ENCODE results near the gene HSPA5. TPM values are rescaled to one million over a fixed set of nuclear protein-coding genes. Genes with fewer than 3 reads are reported as not detected.
A peak's percentile ranks its signal among the peaks of the same experiment; 100 is the strongest.
"Not testable (repeated sequence)": the region's sequence is repeated elsewhere in the genome, so short reads cannot be mapped to it uniquely, and the experiment has no call there.

Gene HSPA5
- total RNA-seq, 5 donors from 2014 or later (not counting 1 experiment from before 2014, with no cell fraction given) = 105 to 196 (median 118) TPM

GRCh38 chr9:125239631-125240597 is 1.2 kb downstream of the HSPA5 start:
- H3K9me3 ChIP-seq = no peaks in the 10 kb centered on the region
- peak overlapping the region; percentile 93 for H3K27ac ChIP-seq (ENCODE audit: low read length)
- DNase-seq = no peak
- no CpG with 5 or more reads among the region's 8 CpGs for whole genome bisulfite sequencing (ENCODE audit: insufficient coverage)
- ATAC-seq (replicated peaks in 1 of 4) = no peak
- peaks cover 25 to 32% of the 10 kb centered on the region in 2 experiments for H3K4me1 ChIP-seq (ENCODE audit: control insufficient read depth in 1 of 2, extremely low read depth in 1 of 2, insufficient read depth in 2 of 2, low read length in 2 of 2)
- peak overlapping the region; percentile 98 to 99 for H3K27ac Mint-ChIP-seq
- H3K36me3 Mint-ChIP-seq = peaks cover 41% of the 10 kb centered on the region
- no peaks in the 10 kb centered on the region for H3K27me3 Mint-ChIP-seq
- peak overlapping the region; percentile 92 to 100 (median 99) for H3K4me3 Mint-ChIP-seq
- no peaks in the 10 kb centered on the region for H3K27me3 ChIP-seq (replicated peaks in 1 of 2; ENCODE audit: control insufficient read depth in 2 of 2, extremely low read depth in 1 of 2, insufficient read depth in 2 of 2, low read length in 1 of 2)
- ChIA-PET CTCF (interaction anchor here in 1 of 2 donors (0.6 kb wide), 1 partner anchor 23 kb away, joined by 3 read pairs; no protein-coding TSS in a partner anchor), POLR2A (interaction anchor here (0.5 to 0.7 kb wide), 5 partner anchors 12 to 299 kb away, joined by 3 to 11 read pairs (median 5); partner anchors contain the start of gene GOLGA1 (in 1 of the 2))
- peak overlapping the region; percentile 83 to 99 for H3K4me3 ChIP-seq (ENCODE audit: control insufficient read depth in 1 of 2, extremely low read depth in 1 of 2, low read length in 1 of 2)
- H3K36me3 ChIP-seq (ENCODE audit: control insufficient read depth in 2 of 2, extremely low read depth in 1 of 2, insufficient read depth in 1 of 2, low read length in 1 of 2) = peaks cover 4 to 45% of the 10 kb centered on the region in 2 donors
- no peaks in the 10 kb centered on the region for H3K9me3 Mint-ChIP-seq
- peaks cover 56 to 65% (median 59%) of the 10 kb centered on the region in 3 donors for H3K4me1 Mint-ChIP-seq

DNA sequence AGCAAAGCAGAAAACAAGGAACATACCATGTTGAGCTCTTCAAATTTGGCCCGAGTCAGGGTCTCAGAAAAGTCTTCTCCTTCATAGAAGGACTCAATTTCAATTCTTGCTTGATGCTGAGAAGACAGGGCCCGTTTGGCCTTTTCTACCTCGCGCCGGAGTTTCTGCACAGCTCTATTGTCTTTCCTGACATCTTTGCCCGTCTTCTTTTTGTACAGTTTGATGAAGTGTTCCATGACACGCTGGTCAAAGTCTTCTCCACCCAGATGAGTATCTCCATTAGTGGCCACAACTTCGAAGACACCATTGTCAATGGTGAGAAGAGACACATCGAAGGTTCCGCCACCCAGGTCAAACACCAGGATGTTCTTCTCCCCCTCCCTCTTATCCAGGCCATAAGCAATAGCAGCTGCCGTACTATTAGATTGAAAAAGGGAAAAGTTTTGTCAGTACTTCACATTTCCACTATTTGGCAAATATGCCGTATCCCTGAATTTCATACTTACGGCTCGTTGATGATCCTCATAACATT is 2.2 kb downstream of the HSPA5 start:
- Mint-ChIP-seq H3K4me1 (peaks cover 56 to 69% (median 59%) of the 10 kb centered on the region in 3 donors), H3K27me3 (no peaks in the 10 kb centered on the region), H3K4me3 (peak overlapping the region; percentile 92 to 100 (median 99)), H3K9me3 (no peaks in the 10 kb centered on the region), H3K36me3 (peaks cover 43% of the 10 kb centered on the region), H3K27ac (peak overlapping the region; percentile 36 to 83)
- ChIA-PET CTCF (interaction anchor here in 1 of 2 donors (1.0 to 1.2 kb wide), 2 partner anchors 16 to 23 kb away, joined by 3 read pairs; partner anchors contain the start of gene GAPVD1), POLR2A (interaction anchor here in 1 of 2 donors (0.6 to 0.9 kb wide), 2 partner anchors 9 to 28 kb away, joined by 3 read pairs; no protein-coding TSS in a partner anchor)
- H3K4me3 ChIP-seq (ENCODE audit: control insufficient read depth in 1 of 2, extremely low read depth in 1 of 2, low read length in 1 of 2) = peak overlapping the region in 1 of 2 donors; percentile 0
- no peaks in the 10 kb centered on the region for H3K27me3 ChIP-seq (replicated peaks in 1 of 2; ENCODE audit: control insufficient read depth in 2 of 2, extremely low read depth in 1 of 2, insufficient read depth in 2 of 2, low read length in 1 of 2)
- no peak overlapping the region for H3K27ac ChIP-seq (ENCODE audit: low read length)
- no peaks in the 10 kb centered on the region for H3K9me3 ChIP-seq
- peaks cover 4 to 49% of the 10 kb centered on the region in 2 donors for H3K36me3 ChIP-seq (ENCODE audit: control insufficient read depth in 2 of 2, extremely low read depth in 1 of 2, insufficient read depth in 1 of 2, low read length in 1 of 2)
- 76% methylated on average over 5 of the region's 14 CpGs for WGBS (ENCODE audit: insufficient coverage)
- no peak for DNase-seq
- H3K4me1 ChIP-seq (ENCODE audit: control insufficient read depth in 1 of 2, extremely low read depth in 1 of 2, insufficient read depth in 2 of 2, low read length in 2 of 2) = peaks cover 25 to 32% of the 10 kb centered on the region in 2 experiments
- no peak for ATAC-seq (replicated peaks in 1 of 4)

- Histone ChIP-seq H3K36me3 (ENCODE audit: control insufficient read depth in 2 of 2, extremely low read depth in 1 of 2, insufficient read depth in 1 of 2, low read length in 1 of 2) (peaks cover 4 to 52% of the 10 kb centered on the region in 2 donors), H3K4me1 (ENCODE audit: control insufficient read depth in 1 of 2, extremely low read depth in 1 of 2, insufficient read depth in 2 of 2, low read length in 2 of 2) (peaks cover 25 to 32% of the 10 kb centered on the region in 2 experiments), H3K9me3 (no peaks in the 10 kb centered on the region), H3K27me3 (replicated peaks in 1 of 2; ENCODE audit: control insufficient read depth in 2 of 2, extremely low read depth in 1 of 2, insufficient read depth in 2 of 2, low read length in 1 of 2) (no peaks in the 10 kb centered on the region), H3K27ac (ENCODE audit: low read length) (no peak overlapping the region), H3K4me3 (ENCODE audit: control insufficient read depth in 1 of 2, extremely low read depth in 1 of 2, low read length in 1 of 2) (no peak overlapping the region)
- POLR2A ChIA-PET = interaction anchor here (0.5 to 0.9 kb wide), 5 partner anchors 10 to 41 kb away, joined by 3 read pairs; no protein-coding TSS in a partner anchor
- H3K9me3 Mint-ChIP-seq = no peaks in the 10 kb centered on the region
- 79% methylated on average over 4 of the region's 7 CpGs for WGBS (ENCODE audit: insufficient coverage)
- H3K36me3 Mint-ChIP-seq = peaks cover 47% of the 10 kb centered on the region
- CTCF ChIA-PET = interaction anchor here in 1 of 2 donors (1.0 to 1.2 kb wide), 2 partner anchors 17 to 23 kb away, joined by 3 read pairs; partner anchors contain the start of gene GAPVD1
- no peak for ATAC-seq (replicated peaks in 1 of 4)
- peak overlapping the region; percentile 92 to 100 (median 99) for H3K4me3 Mint-ChIP-seq
- no peak for DNase-seq
- no peaks in the 10 kb centered on the region for H3K27me3 Mint-ChIP-seq
- H3K4me1 Mint-ChIP-seq = peaks cover 58 to 69% (median 59%) of the 10 kb centered on the region in 3 donors
- H3K27ac Mint-ChIP-seq = peak overlapping the region; percentile 36 to 83
These were observed 2.8 kb downstream of the HSPA5 start for GRCh38 chr9:125238127-125238914.

GRCh38 chr9:125236520-125237159 is 4.5 kb downstream of the HSPA5 start:
- H3K4me3 ChIP-seq (ENCODE audit: control insufficient read depth in 1 of 2, extremely low read depth in 1 of 2, low read length in 1 of 2); ATAC-seq (replicated peaks in 1 of 4); H3K9me3 Mint-ChIP-seq; H3K27me3 ChIP-seq (replicated peaks in 1 of 2; ENCODE audit: control insufficient read depth in 2 of 2, extremely low read depth in 1 of 2, insufficient read depth in 2 of 2, low read length in 1 of 2); H3K9me3 ChIP-seq; DNase-seq; H3K27ac ChIP-seq (ENCODE audit: low read length); H3K27me3 Mint-ChIP-seq: not testable (repeated sequence)
- CTCF ChIA-PET = interaction anchor here in 1 of 2 donors (0.7 kb wide), 1 partner anchor 138 kb away, joined by 5 read pairs; no protein-coding TSS in a partner anchor
- H3K36me3 ChIP-seq (ENCODE audit: control insufficient read depth in 2 of 2, extremely low read depth in 1 of 2, insufficient read depth in 1 of 2, low read length in 1 of 2) = peaks cover 4 to 58% of the 10 kb centered on the region in 2 donors
- H3K4me1 Mint-ChIP-seq = peaks cover 51 to 61% (median 51%) of the 10 kb centered on the region in 3 donors
- no CpG with 5 or more reads among the region's 5 CpGs for WGBS (ENCODE audit: insufficient coverage)
- H3K4me3 Mint-ChIP-seq = peak overlapping the region; percentile 48 to 99 (median 92)
- H3K36me3 Mint-ChIP-seq = peaks cover 53% of the 10 kb centered on the region
- POLR2A ChIA-PET = interaction anchor here (0.5 to 1.0 kb wide), 5 partner anchors 20 to 466 kb away, joined by 4 to 9 read pairs (median 4); partner anchors contain the start of gene NR6A1 (in 1 of the 2)
- H3K27ac Mint-ChIP-seq = peak overlapping the region; percentile 4 to 50
- H3K4me1 ChIP-seq (ENCODE audit: control insufficient read depth in 1 of 2, extremely low read depth in 1 of 2, insufficient read depth in 2 of 2, low read length in 2 of 2) = peaks cover 25 to 28% of the 10 kb centered on the region in 2 experiments

DNA sequence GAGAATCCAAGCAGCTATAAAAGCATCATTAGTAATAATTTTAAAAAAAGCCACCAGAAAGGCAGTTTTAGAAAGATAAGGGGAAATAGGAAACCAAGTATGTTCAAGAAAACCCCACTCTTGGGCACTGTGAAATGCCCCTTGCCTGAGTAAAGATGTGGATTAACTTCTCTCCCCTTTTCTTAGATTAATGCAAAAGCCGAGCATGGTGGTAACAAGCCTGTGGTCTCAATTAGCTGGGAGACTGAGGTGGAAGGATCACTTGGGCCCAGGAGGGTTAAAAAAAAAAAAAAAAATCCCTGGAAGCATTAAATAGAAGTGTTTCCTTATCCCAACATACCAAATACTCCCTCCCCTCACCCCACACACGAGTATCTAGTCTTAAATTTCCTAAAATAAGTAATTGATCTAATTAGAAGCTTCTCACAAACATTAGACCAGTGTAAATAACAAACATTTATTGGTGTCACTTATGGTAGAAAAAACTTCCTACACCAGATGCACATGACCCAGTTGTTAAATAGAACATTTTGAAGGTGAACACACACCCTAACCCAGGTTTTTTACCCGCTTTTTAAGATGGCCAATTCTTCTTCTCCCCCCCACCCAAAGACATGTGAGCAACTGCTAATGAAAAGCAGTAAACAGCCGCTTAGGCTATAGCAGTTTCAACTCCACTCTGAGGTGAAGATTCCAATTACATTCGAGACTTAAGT is 5.2 kb downstream of the HSPA5 start:
- H3K4me1 ChIP-seq (ENCODE audit: control insufficient read depth in 1 of 2, extremely low read depth in 1 of 2, insufficient read depth in 2 of 2, low read length in 2 of 2) = peaks cover 25 to 28% of the 10 kb centered on the region in 2 experiments
- H3K36me3 ChIP-seq (ENCODE audit: control insufficient read depth in 2 of 2, extremely low read depth in 1 of 2, insufficient read depth in 1 of 2, low read length in 1 of 2) = peaks cover 4 to 58% of the 10 kb centered on the region in 2 donors
- POLR2A ChIA-PET = interaction anchor here (0.5 to 1.0 kb wide), 6 partner anchors 41 to 359 kb away, joined by 3 to 9 read pairs (median 4); no protein-coding TSS in a partner anchor
- Mint-ChIP-seq H3K4me3 (peak overlapping the region; percentile 48 to 99 (median 92)), H3K9me3 (no peaks in the 10 kb centered on the region), H3K27ac (peak overlapping the region; percentile 50 to 57), H3K36me3 (peaks cover 53% of the 10 kb centered on the region), H3K4me1 (peaks cover 51 to 54% (median 51%) of the 10 kb centered on the region in 3 donors), H3K27me3 (no peaks in the 10 kb centered on the region)
- CTCF ChIA-PET = interaction anchor here in 1 of 2 donors (0.7 kb wide), 1 partner anchor 139 kb away, joined by 5 read pairs; no protein-coding TSS in a partner anchor
- H3K4me3 ChIP-seq (ENCODE audit: control insufficient read depth in 1 of 2, extremely low read depth in 1 of 2, low read length in 1 of 2) = no peak overlapping the region
- no peak overlapping the region for H3K27ac ChIP-seq (ENCODE audit: low read length)
- no peaks in the 10 kb centered on the region for H3K27me3 ChIP-seq (replicated peaks in 1 of 2; ENCODE audit: control insufficient read depth in 2 of 2, extremely low read depth in 1 of 2, insufficient read depth in 2 of 2, low read length in 1 of 2)
- WGBS (ENCODE audit: insufficient coverage) = no CpG with 5 or more reads among the region's 5 CpGs
- ATAC-seq (replicated peaks in 1 of 4) (no peak), DNase-seq (peak in 1 of 35 experiments; percentile 14)
- H3K9me3 ChIP-seq = no peaks in the 10 kb centered on the region
